ENCODE measurements around the gene IQSEC3.

Gene IQSEC3

DNA sequence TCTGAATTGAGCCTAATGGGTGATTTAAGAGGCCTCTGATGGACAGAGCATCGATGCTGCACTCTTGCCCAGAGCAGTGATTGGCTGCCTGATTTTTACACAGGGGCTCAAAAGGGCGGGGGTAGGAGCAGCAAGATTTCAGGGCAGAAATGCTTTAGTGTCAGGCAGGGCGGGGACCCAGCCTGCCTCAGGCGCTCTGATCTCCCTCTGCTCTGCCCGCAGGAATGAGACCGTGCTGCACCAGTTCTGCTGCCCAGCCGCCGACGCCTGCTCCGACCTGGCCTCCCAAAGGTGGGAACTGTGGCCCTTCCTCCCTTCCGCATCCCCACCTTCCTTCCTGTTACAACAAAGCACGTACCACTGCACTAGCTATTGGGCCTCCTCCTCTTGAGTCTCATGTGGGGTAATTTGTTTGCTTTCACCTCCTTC is 32.4 kb downstream of the IQSEC3 start:
- Histone ChIP-seq H3K27ac (ENCODE audit: low read depth, low read length) (no peak overlapping the region), H3K27me3 (ENCODE audit: control insufficient read depth in 1 of 2, insufficient read depth in 2 of 2, low read length in 2 of 2) (peaks cover 24 to 28% of the 10 kb centered on the region in 2 donors), H3K9me3 (ENCODE audit: control insufficient read depth in 1 of 2, low read length in 2 of 2) (no peaks in the 10 kb centered on the region), H3K4me1 (ENCODE audit: control insufficient read depth in 1 of 2, insufficient read depth in 2 of 2, low read length in 2 of 2) (peaks cover 0 to 1% of the 10 kb centered on the region in 2 donors), H3K4me3 (ENCODE audit: low read depth in 1 of 2, low read length in 2 of 2) (no peak overlapping the region), H3K36me3 (ENCODE audit: control insufficient read depth in 1 of 2, insufficient read depth in 2 of 2, low read length in 2 of 2) (no peaks in the 10 kb centered on the region), H3K9ac (ENCODE audit: low read depth in 1 of 2, low read length in 2 of 2) (no peak overlapping the region)

DNA sequence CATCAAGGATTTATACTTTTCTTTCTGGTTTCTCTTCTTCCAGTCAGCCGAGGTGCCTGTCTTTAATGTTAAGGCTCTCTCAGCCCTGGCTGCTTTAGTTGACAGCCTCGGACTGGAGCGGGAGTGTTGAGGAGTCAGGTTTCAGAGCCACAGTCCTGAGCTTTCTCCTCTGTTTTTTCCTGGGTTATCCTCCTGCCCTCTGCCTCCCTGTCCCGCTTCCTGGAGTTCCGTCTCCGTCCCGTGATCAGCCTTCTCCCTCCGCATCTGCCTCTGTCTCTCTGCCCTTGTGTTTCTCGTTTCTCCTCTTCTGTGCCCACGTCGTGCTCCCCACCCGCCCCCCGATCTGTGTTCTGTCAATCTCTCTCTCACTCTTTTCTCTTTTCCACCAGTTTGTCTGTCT is 33.0 kb downstream of the IQSEC3 start:
- H3K36me3 ChIP-seq (ENCODE audit: control insufficient read depth in 1 of 2, insufficient read depth in 2 of 2, low read length in 2 of 2) = no peaks in the 10 kb centered on the region
- H3K27ac ChIP-seq (ENCODE audit: low read depth, low read length) = no peak overlapping the region
- H3K27me3 ChIP-seq (ENCODE audit: control insufficient read depth in 1 of 2, insufficient read depth in 2 of 2, low read length in 2 of 2) = peaks cover 26 to 28% of the 10 kb centered on the region in 2 donors
- H3K9me3 ChIP-seq (ENCODE audit: control insufficient read depth in 1 of 2, low read length in 2 of 2) = no peaks in the 10 kb centered on the region
- H3K4me3 ChIP-seq (ENCODE audit: low read depth in 1 of 2, low read length in 2 of 2) = no peak overlapping the region
- H3K9ac ChIP-seq (ENCODE audit: low read depth in 1 of 2, low read length in 2 of 2) = no peak overlapping the region
- H3K4me1 ChIP-seq (ENCODE audit: control insufficient read depth in 1 of 2, insufficient read depth in 2 of 2, low read length in 2 of 2) = peaks cover 4 to 5% of the 10 kb centered on the region in 2 donors

DNA sequence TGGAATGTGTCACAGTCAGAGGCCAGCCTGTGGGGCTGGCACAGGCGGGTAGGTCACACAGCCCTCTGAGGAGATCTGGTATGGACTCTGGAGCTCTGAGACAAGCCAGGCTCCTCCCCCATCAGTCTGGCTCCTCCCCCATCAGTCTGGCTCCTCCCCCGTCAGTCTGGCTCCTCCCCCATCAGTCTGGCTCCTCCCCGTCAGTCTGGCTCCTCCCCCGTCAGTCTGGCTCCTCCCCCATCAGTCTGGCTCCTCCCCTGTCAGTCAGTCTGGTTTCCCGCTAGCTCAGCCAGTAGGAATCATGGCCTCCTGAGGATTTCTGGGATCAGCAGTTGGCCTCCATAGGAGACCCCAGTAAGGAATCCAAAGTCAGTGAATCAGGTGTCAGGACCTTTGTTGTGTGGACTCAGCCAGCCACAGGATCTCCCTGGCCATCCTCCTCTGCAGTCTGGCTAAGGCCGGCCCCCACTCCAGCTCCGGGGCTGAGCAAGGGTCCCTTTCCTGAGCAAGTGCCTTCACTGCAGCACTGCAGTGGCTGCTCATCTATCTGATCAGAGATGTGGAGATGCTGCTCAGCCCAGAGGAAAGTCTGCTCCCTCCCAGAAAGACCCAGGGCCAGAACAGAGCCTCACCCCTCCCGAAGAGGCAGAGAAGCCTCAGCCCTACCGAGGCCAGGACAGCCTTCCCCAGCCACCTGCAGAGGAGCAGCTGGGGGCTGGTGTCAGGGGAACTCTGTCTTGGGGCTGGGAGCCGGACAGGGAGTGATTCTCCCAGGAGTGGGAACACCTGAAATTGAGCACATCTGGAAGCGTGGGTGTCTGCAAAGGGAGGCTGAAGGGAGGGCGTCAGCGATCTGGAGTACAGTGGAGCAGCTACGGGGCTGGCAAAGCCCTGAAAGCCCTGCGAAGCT is 35.7 kb downstream of the IQSEC3 start:
- Histone ChIP-seq H3K9me3 (ENCODE audit: control insufficient read depth in 1 of 2, low read length in 2 of 2) (no peaks in the 10 kb centered on the region), H3K36me3 (ENCODE audit: control insufficient read depth in 1 of 2, insufficient read depth in 2 of 2, low read length in 2 of 2) (no peaks in the 10 kb centered on the region), H3K27me3 (ENCODE audit: control insufficient read depth in 1 of 2, insufficient read depth in 2 of 2, low read length in 2 of 2) (peaks cover 24 to 27% of the 10 kb centered on the region in 2 donors), H3K9ac (ENCODE audit: low read depth in 1 of 2, low read length in 2 of 2) (no peak overlapping the region), H3K4me3 (ENCODE audit: low read depth in 1 of 2, low read length in 2 of 2) (no peak overlapping the region), H3K27ac (ENCODE audit: low read depth, low read length) (no peak overlapping the region), H3K4me1 (ENCODE audit: control insufficient read depth in 1 of 2, insufficient read depth in 2 of 2, low read length in 2 of 2) (peaks cover 4 to 9% of the 10 kb centered on the region in 2 donors)

DNA sequence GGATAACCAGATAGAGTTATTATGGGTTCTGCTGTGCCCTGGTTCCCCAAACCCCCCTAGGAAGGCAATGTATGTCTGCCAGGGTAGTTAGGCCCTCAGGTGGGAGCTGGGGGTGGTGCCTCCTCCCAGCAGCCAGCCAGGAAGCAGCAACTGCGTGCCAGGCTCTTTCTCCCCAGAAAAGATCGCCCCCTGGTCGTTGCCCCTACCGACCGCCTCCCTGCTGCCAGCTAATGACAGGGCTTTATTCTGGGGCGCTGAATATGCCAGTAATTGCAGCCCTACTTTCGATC is 36.3 kb downstream of the IQSEC3 start:
- peaks cover 23 to 24% of the 10 kb centered on the region in 2 donors for H3K27me3 ChIP-seq (ENCODE audit: control insufficient read depth in 1 of 2, insufficient read depth in 2 of 2, low read length in 2 of 2)
- H3K27ac ChIP-seq (ENCODE audit: low read depth, low read length) = no peak overlapping the region
- H3K4me1 ChIP-seq (ENCODE audit: control insufficient read depth in 1 of 2, insufficient read depth in 2 of 2, low read length in 2 of 2) = peaks cover 4 to 9% of the 10 kb centered on the region in 2 donors
- H3K4me3 ChIP-seq (ENCODE audit: low read depth in 1 of 2, low read length in 2 of 2) = no peak overlapping the region
- H3K9ac ChIP-seq (ENCODE audit: low read depth in 1 of 2, low read length in 2 of 2) = no peak overlapping the region
- H3K9me3 ChIP-seq (ENCODE audit: control insufficient read depth in 1 of 2, low read length in 2 of 2) = no peaks in the 10 kb centered on the region
- no peaks in the 10 kb centered on the region for H3K36me3 ChIP-seq (ENCODE audit: control insufficient read depth in 1 of 2, insufficient read depth in 2 of 2, low read length in 2 of 2)

DNA sequence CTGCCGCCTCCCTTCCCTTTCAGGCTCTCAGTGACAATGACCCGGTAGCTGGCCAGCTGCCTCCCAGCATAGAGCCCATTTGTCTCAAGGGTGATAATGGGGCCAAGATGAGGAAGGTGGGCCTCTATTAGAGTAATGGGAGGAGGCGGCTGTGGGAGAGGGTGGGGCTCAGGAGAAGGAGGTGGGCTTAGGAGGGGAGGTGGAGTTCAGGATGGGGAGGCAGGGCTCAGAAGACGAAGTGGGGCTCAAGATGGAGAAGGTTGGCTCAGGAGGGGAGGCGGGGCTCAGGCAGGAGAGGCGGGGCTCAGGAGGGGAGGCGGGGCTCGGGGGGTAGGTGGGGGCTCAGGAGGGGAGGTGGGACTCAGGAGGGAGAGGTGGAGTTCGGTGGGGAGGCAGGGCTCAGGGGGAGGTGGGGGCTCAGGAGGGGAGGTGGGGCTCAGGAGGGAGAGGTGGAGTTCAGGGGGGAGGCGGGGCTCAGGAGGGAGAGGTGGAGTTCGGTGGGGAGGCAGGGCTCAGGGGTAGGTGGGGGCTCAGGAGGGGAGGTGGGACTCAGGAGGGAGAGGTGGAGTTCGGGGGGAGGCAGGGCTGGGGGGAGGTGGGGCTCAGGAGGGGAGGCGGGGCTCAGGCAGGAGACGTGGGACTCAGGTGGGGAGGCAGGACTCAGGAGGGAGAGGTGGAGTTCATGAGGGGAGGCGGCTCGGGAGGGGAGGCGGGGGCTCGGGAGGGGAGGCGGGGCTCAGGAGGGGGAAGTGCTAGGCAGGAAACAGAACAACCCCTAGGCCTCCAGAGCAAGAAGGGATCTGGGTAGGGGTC is 36.8 kb downstream of the IQSEC3 start:
- Histone ChIP-seq H3K27ac (ENCODE audit: low read depth, low read length) (no peak overlapping the region), H3K9ac (ENCODE audit: low read depth in 1 of 2, low read length in 2 of 2) (no peak overlapping the region), H3K4me3 (ENCODE audit: low read depth in 1 of 2, low read length in 2 of 2) (no peak overlapping the region), H3K4me1 (ENCODE audit: control insufficient read depth in 1 of 2, insufficient read depth in 2 of 2, low read length in 2 of 2) (peaks cover 4 to 9% of the 10 kb centered on the region in 2 donors), H3K9me3 (ENCODE audit: control insufficient read depth in 1 of 2, low read length in 2 of 2) (no peaks in the 10 kb centered on the region), H3K27me3 (ENCODE audit: control insufficient read depth in 1 of 2, insufficient read depth in 2 of 2, low read length in 2 of 2) (peaks cover 17 to 24% of the 10 kb centered on the region in 2 donors), H3K36me3 (ENCODE audit: control insufficient read depth in 1 of 2, insufficient read depth in 2 of 2, low read length in 2 of 2) (no peaks in the 10 kb centered on the region)

DNA sequence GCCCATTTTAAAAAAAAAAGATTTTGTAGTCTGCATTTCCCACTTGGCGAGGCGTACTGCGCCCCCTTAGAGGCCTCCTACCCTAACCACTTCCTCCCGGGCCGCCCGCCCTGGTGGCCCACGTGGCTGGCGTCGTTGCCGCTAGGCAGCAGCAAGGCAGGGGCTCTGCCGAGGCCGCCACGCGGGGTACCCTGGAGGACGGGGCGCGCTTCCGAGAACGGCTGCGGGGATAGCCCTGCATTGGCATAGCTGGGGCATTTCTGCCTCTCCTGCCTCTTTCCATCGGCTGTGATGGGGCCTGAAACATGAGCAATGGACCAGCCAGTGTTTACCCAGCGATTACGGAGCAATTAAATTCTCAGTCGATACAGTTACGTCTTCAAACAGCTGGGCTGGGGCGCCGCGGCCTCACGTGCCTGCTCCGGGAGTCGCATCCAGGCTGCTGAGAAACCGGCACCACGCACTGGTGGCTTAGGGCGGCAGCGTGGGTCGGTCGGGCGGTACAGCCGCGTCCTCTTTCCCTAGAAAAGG is 38.0 kb downstream of the IQSEC3 start:
- peaks cover 6 to 17% of the 10 kb centered on the region in 2 donors for H3K27me3 ChIP-seq (ENCODE audit: control insufficient read depth in 1 of 2, insufficient read depth in 2 of 2, low read length in 2 of 2)
- H3K4me3 ChIP-seq (ENCODE audit: low read depth in 1 of 2, low read length in 2 of 2) = no peak overlapping the region
- H3K27ac ChIP-seq (ENCODE audit: low read depth, low read length) = no peak overlapping the region
- no peak overlapping the region for H3K9ac ChIP-seq (ENCODE audit: low read depth in 1 of 2, low read length in 2 of 2)
- no peaks in the 10 kb centered on the region for H3K36me3 ChIP-seq (ENCODE audit: control insufficient read depth in 1 of 2, insufficient read depth in 2 of 2, low read length in 2 of 2)
- peaks cover 4 to 9% of the 10 kb centered on the region in 2 donors for H3K4me1 ChIP-seq (ENCODE audit: control insufficient read depth in 1 of 2, insufficient read depth in 2 of 2, low read length in 2 of 2)
- no peaks in the 10 kb centered on the region for H3K9me3 ChIP-seq (ENCODE audit: control insufficient read depth in 1 of 2, low read length in 2 of 2)

DNA sequence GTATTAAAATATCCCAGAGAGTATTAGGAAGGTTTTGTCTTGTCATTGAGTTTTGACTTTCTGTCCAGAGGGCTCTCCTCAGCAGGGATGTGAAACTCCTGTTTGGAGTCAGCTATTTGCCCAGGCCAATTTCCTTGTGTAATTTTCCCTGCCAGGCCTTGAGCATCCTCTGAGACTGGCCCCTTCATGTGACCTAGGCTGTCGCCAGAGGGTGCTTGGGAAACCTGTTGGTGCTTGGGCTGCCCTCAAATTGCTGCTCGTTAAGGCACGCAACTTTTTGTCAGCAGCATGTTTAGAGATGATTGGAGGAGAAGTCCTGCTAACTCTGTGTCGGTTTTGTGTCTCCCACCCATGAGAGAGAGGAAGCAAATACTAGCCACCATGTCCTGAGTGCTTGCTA is 39.1 kb downstream of the IQSEC3 start:
- Histone ChIP-seq H3K4me3 (ENCODE audit: low read depth in 1 of 2, low read length in 2 of 2) (no peak overlapping the region), H3K9ac (ENCODE audit: low read depth in 1 of 2, low read length in 2 of 2) (no peak overlapping the region), H3K27me3 (ENCODE audit: control insufficient read depth in 1 of 2, insufficient read depth in 2 of 2, low read length in 2 of 2) (peaks cover 0 to 9% of the 10 kb centered on the region in 2 donors), H3K36me3 (ENCODE audit: control insufficient read depth in 1 of 2, insufficient read depth in 2 of 2, low read length in 2 of 2) (no peaks in the 10 kb centered on the region), H3K27ac (ENCODE audit: low read depth, low read length) (no peak overlapping the region), H3K4me1 (ENCODE audit: control insufficient read depth in 1 of 2, insufficient read depth in 2 of 2, low read length in 2 of 2) (peaks cover 4 to 9% of the 10 kb centered on the region in 2 donors), H3K9me3 (ENCODE audit: control insufficient read depth in 1 of 2, low read length in 2 of 2) (no peaks in the 10 kb centered on the region)

DNA sequence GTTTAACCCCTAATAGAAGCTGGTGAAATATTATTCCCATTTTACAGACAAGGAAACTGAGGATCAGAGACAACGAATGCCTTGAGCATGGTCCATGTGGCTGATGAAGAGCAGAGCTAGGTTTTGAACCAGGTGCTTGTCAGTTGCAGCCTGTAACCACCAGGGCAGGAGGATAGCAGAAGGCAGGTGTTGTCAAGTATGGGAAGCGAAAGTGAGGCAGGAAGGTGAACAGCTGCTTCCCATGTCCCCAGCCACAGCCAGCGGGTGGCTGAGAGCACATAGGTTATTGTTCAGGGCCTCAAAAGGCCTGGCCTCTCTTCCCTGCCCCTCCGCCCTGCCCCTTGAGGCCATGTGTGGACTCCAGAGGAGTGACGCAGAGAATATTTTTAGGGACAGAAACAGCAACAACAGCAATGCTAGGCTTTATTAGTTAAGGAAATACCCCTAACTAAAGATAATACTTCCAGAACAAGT is 39.6 kb downstream of the IQSEC3 start:
- Histone ChIP-seq H3K27ac (ENCODE audit: low read depth, low read length) (no peak overlapping the region), H3K27me3 (ENCODE audit: control insufficient read depth in 1 of 2, insufficient read depth in 2 of 2, low read length in 2 of 2) (peaks cover 0 to 4% of the 10 kb centered on the region in 2 donors)

DNA sequence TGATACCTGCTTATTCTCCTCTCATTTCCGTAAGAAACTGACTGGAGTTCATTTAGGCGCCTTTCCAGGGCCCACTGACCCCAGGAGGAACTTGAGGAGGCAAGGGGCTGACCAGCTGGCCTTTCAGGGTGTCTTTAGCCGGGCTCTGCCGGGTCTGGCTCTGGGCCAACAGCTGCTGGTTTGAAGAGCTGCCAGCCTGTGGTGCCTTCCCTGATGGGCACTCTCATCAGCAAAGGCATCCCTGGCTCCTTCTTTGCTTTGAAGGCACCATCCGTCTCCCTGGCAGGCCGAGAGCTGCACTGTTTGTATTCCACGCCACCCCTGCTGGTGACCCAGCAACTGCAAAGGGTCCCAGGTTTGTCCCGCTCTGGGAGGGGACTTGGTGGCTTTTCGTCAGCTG is 42.0 kb downstream of the IQSEC3 start:
- no peak overlapping the region for H3K4me3 ChIP-seq (ENCODE audit: low read depth in 1 of 2, low read length in 2 of 2)
- H3K9me3 ChIP-seq (ENCODE audit: control insufficient read depth in 1 of 2, low read length in 2 of 2) = no peaks in the 10 kb centered on the region
- no peaks in the 10 kb centered on the region for H3K36me3 ChIP-seq (ENCODE audit: control insufficient read depth in 1 of 2, insufficient read depth in 2 of 2, low read length in 2 of 2)
- peaks cover 6 to 30% of the 10 kb centered on the region in 2 donors for H3K4me1 ChIP-seq (ENCODE audit: control insufficient read depth in 1 of 2, insufficient read depth in 2 of 2, low read length in 2 of 2)
- no peak overlapping the region for H3K9ac ChIP-seq (ENCODE audit: low read depth in 1 of 2, low read length in 2 of 2)
- peaks cover 0 to 4% of the 10 kb centered on the region in 2 donors for H3K27me3 ChIP-seq (ENCODE audit: control insufficient read depth in 1 of 2, insufficient read depth in 2 of 2, low read length in 2 of 2)
- H3K27ac ChIP-seq (ENCODE audit: low read depth, low read length) = no peak overlapping the region

More for the DNA sequence above, 39.6 kb downstream of the IQSEC3 start:
- Histone ChIP-seq H3K9me3 (ENCODE audit: control insufficient read depth in 1 of 2, low read length in 2 of 2) (no peaks in the 10 kb centered on the region), H3K36me3 (ENCODE audit: control insufficient read depth in 1 of 2, insufficient read depth in 2 of 2, low read length in 2 of 2) (no peaks in the 10 kb centered on the region), H3K4me3 (ENCODE audit: low read depth in 1 of 2, low read length in 2 of 2) (no peak overlapping the region), H3K9ac (ENCODE audit: low read depth in 1 of 2, low read length in 2 of 2) (no peak overlapping the region), H3K4me1 (ENCODE audit: control insufficient read depth in 1 of 2, insufficient read depth in 2 of 2, low read length in 2 of 2) (peaks cover 4 to 14% of the 10 kb centered on the region in 2 donors)

DNA sequence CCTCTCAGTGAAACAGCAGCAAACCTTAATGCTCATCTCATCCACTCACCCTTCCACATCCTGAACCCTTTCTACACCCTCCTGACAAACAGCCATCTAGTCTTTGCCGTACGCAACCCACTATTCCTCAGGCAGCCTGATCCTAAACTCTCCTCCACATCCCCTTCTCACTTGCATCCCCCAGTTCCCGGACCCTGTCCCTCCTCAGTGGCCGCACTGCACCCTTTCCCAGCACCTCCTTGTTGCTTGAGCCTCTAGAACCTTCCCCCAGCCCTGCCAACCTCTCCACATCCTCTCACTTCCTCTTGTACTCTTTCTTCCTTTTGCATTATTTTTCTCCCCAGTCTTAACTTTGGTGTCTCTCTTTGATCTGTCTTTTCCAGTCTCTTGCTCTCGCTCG is 42.9 kb downstream of the IQSEC3 start:
- no peaks in the 10 kb centered on the region for H3K9me3 ChIP-seq (ENCODE audit: control insufficient read depth in 1 of 2, low read length in 2 of 2)
- H3K4me1 ChIP-seq (ENCODE audit: control insufficient read depth in 1 of 2, insufficient read depth in 2 of 2, low read length in 2 of 2) = peaks cover 3 to 27% of the 10 kb centered on the region in 2 donors
- no peak overlapping the region for H3K9ac ChIP-seq (ENCODE audit: low read depth in 1 of 2, low read length in 2 of 2)
- peaks cover 0 to 4% of the 10 kb centered on the region in 2 donors for H3K27me3 ChIP-seq (ENCODE audit: control insufficient read depth in 1 of 2, insufficient read depth in 2 of 2, low read length in 2 of 2)
- no peaks in the 10 kb centered on the region for H3K36me3 ChIP-seq (ENCODE audit: control insufficient read depth in 1 of 2, insufficient read depth in 2 of 2, low read length in 2 of 2)
- H3K27ac ChIP-seq (ENCODE audit: low read depth, low read length) = no peak overlapping the region
- H3K4me3 ChIP-seq (ENCODE audit: low read depth in 1 of 2, low read length in 2 of 2) = no peak overlapping the region
